Neural cell (in vitro differentiated cells): ENCODE results near the gene ADAMTS4. TPM values are rescaled to one million over a fixed set of nuclear protein-coding genes. Genes with fewer than 3 reads are reported as not detected.

Source experiments
- H2AFZ ChIP-seq: fragments of 200-600, 300-800 bp; sonication (generic), shearing (Covaris generic); 2 replicates; pipeline ENCODE4 v1.6.0; 2014; ENCODE audit warnings: low read depth, mild to moderate bottlenecking, antibody characterized with exemption, low read length, moderate library complexity
- H3F3A ChIP-seq: fragments of 200-600 bp; shearing (Covaris generic); 2 replicates; pipeline ENCODE4 v1.6.1; 2016; ENCODE audit warnings: mild to moderate bottlenecking, moderate library complexity, mixed read lengths, antibody characterized with exemption, low read length; ENCODE audit not compliant: insufficient read depth, poor library complexity, severe bottlenecking
- H3K27ac ChIP-seq: fragments of 200-600, 300-800 bp; sonication (generic), shearing (Covaris generic); 2 replicates; pipeline ENCODE4 v1.5.1; 2014; ENCODE audit warnings: mild to moderate bottlenecking, low read length, moderate library complexity
- H3K27me3 ChIP-seq: fragments of 300-800, 200-600 bp; sonication (generic), shearing (Covaris generic); 2 replicates; pipeline ENCODE4 v1.6.0; 2014; ENCODE audit warnings: mild to moderate bottlenecking, low read depth, low read length, moderate library complexity; ENCODE audit not compliant: insufficient read depth
- H3K36me3 ChIP-seq: fragments of 300-800, 200-600 bp; sonication (generic), shearing (Covaris generic); 2 replicates; pipeline ENCODE4 v1.5.1; 2014; ENCODE audit warnings: mild to moderate bottlenecking, antibody characterized with exemption, low read length, moderate library complexity; ENCODE audit not compliant: insufficient read depth
- H3K4me2 ChIP-seq: fragments of 300-800, 200-600 bp; sonication (generic), shearing (Covaris generic); 2 replicates; pipeline ENCODE4 v1.6.0; 2014; ENCODE audit warnings: mild to moderate bottlenecking, low read length
- H3K4me3 ChIP-seq: fragments of 300-800, 200-600 bp; sonication (generic), shearing (Covaris generic); 2 replicates; pipeline ENCODE4 v1.5.1; 2014; ENCODE audit warnings: mild to moderate bottlenecking, low read length, moderate library complexity
- H3K79me2 ChIP-seq: fragments of 200-600 bp; shearing (Covaris generic); replicated peaks from 2 replicates; pipeline ENCODE4 v1.6.0; 2014; ENCODE audit warnings: mild to moderate bottlenecking, low read length, moderate library complexity; ENCODE audit not compliant: insufficient read depth
- H3K9ac ChIP-seq: fragments of 300-800, 200-600 bp; sonication (generic), shearing (Covaris generic); 2 replicates; pipeline ENCODE4 v1.6.1; 2016; ENCODE audit warnings: mild to moderate bottlenecking, low read length, mixed read lengths
- H3K9me2 ChIP-seq: fragments of 200-600 bp; shearing (Covaris generic); 2 replicates; pipeline ENCODE4 v1.6.1; 2016; ENCODE audit warnings: mild to moderate bottlenecking, low read length, mixed read lengths; ENCODE audit not compliant: insufficient read depth
- H3K9me3 ChIP-seq: fragments of 200-600, 300-800 bp; sonication (generic), shearing (Covaris generic); 2 replicates; pipeline ENCODE4 v1.6.1; 2016; ENCODE audit warnings: mild to moderate bottlenecking, mixed run types, low read length, moderate library complexity, mixed read lengths
- H4K20me1 ChIP-seq: fragments of 200-600 bp; shearing (Covaris generic); 2 replicates; pipeline ENCODE4 v1.6.1; 2016; ENCODE audit warnings: mild to moderate bottlenecking, mixed run types; ENCODE audit not compliant: insufficient read depth
- CTCF ChIP-seq: fragments of 450-650 bp; IDR thresholded peaks from 2 replicates; pipeline ENCODE4 v1.5.1; 2014; ENCODE audit warnings: antibody characterized with exemption, mild to moderate bottlenecking, moderate library complexity; ENCODE audit not compliant: poor library complexity, severe bottlenecking
- EP300 ChIP-seq: fragments of 450-650 bp; conservative IDR thresholded peaks from 2 replicates; pipeline ENCODE4 v1.6.1; 2014; ENCODE audit warnings: antibody characterized with exemption, mild to moderate bottlenecking, moderate library complexity; ENCODE audit not compliant: poor library complexity, severe bottlenecking
- EZH2 ChIP-seq: fragments of 200-600, 300-800 bp; shearing (Covaris generic), sonication (generic); IDR thresholded peaks from 2 replicates; pipeline ENCODE4 v1.6.1; 2014; ENCODE audit warnings: antibody characterized with exemption, low read length, borderline replicate concordance, mild to moderate bottlenecking; ENCODE audit not compliant: insufficient read depth, poor library complexity, severe bottlenecking
- MXI1 ChIP-seq: fragments of 450-650 bp; conservative IDR thresholded peaks from 2 replicates; pipeline ENCODE4 v1.6.1; 2014; ENCODE audit warnings: antibody characterized with exemption, mild to moderate bottlenecking; ENCODE audit not compliant: poor library complexity, severe bottlenecking
- POLR2AphosphoS5 ChIP-seq: IDR thresholded peaks from 2 replicates; pipeline ENCODE4 v1.6.1; 2012
- RAD21 ChIP-seq: fragments of 450-650 bp; conservative IDR thresholded peaks from 2 replicates; pipeline ENCODE4 v1.6.1; 2014; ENCODE audit warnings: antibody characterized with exemption, mild to moderate bottlenecking, moderate library complexity
- SMC3 ChIP-seq: fragments of 450-650 bp; conservative IDR thresholded peaks from 2 replicates; pipeline ENCODE4 v1.6.1; 2014; ENCODE audit warnings: antibody characterized with exemption, mild to moderate bottlenecking, moderate library complexity; ENCODE audit not compliant: poor library complexity
- TAF1 ChIP-seq: IDR thresholded peaks from 2 replicates; pipeline ENCODE4 v1.6.1; 2012; ENCODE audit warnings: low read depth
- polyA plus RNA-seq: library from polyadenylated mRNA; depleted of rRNA; stranded (reverse); fragments of >200 nt; gene quantifications from 2 replicates; pipeline ENCODE4 v1.2.3, GENCODE V29; 2014
- TF ChIP-seq, protein P1 (sequence below): IDR thresholded peaks from 2 replicates; pipeline ENCODE4 v1.6.1; 2012; ENCODE audit warnings: borderline replicate concordance

The ADAMTS4 gene
- polyA plus RNA-seq, 1 donor from 2014 or later: 0.04 TPM

DNA sequence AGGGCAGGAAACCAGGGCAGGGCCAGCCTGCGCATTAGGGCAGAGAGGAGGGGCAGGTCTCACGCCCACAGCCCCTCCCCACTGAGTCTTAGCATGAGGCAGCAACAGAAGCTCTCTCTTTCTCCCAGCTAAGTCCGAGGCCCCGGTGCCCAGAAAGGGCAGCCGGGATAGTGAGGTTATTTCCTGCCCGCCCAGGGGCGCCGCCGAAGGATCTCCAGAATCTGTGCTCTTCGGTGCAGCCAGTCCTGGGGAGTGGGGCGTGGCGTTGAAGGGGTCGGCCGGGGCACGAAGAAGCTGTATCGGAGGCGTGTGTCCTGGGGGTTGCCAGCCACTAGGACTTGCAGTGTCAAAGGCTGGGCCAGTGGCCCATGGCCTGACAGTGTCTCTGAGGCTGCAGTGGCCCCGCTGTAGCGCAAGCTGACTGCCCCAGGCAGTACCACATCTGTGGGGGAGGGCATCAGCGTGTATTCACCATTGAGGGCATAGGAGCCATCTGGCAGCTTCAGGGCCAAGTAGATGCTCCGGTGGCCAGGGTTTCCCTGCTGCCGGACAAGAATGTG, 7.8 kb downstream of the ADAMTS4 start:
- no peak overlapping the region for H3K4me3 ChIP-seq
- H4K20me1 ChIP-seq: no peaks in the 10 kb centered on the region
- TF ChIP-seq POLR2AphosphoS5 (no peak), MXI1 (no peak), CTCF (no peak), EZH2 (no peak), TAF1 (no peak), RAD21 (no peak), SMC3 (no peak), EP300 (no peak)
- TF ChIP-seq, protein P1, sequence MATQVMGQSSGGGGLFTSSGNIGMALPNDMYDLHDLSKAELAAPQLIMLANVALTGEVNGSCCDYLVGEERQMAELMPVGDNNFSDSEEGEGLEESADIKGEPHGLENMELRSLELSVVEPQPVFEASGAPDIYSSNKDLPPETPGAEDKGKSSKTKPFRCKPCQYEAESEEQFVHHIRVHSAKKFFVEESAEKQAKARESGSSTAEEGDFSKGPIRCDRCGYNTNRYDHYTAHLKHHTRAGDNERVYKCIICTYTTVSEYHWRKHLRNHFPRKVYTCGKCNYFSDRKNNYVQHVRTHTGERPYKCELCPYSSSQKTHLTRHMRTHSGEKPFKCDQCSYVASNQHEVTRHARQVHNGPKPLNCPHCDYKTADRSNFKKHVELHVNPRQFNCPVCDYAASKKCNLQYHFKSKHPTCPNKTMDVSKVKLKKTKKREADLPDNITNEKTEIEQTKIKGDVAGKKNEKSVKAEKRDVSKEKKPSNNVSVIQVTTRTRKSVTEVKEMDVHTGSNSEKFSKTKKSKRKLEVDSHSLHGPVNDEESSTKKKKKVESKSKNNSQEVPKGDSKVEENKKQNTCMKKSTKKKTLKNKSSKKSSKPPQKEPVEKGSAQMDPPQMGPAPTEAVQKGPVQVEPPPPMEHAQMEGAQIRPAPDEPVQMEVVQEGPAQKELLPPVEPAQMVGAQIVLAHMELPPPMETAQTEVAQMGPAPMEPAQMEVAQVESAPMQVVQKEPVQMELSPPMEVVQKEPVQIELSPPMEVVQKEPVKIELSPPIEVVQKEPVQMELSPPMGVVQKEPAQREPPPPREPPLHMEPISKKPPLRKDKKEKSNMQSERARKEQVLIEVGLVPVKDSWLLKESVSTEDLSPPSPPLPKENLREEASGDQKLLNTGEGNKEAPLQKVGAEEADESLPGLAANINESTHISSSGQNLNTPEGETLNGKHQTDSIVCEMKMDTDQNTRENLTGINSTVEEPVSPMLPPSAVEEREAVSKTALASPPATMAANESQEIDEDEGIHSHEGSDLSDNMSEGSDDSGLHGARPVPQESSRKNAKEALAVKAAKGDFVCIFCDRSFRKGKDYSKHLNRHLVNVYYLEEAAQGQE: no peak
- H3K9ac ChIP-seq: no peak overlapping the region
- H3K9me3 ChIP-seq: no peaks in the 10 kb centered on the region
- no peaks in the 10 kb centered on the region for H3K9me2 ChIP-seq
- H3K79me2 ChIP-seq: no peaks in the 10 kb centered on the region
- H3K27me3 ChIP-seq: no peaks in the 10 kb centered on the region
- H3K27ac ChIP-seq: no peak overlapping the region
- no peak overlapping the region for H2AFZ ChIP-seq
- no peaks in the 10 kb centered on the region for H3F3A ChIP-seq
- no peak overlapping the region for H3K4me2 ChIP-seq
- H3K36me3 ChIP-seq: no peaks in the 10 kb centered on the region

- H3K27ac ChIP-seq: no peak overlapping the region
- H3K79me2 ChIP-seq: no peaks in the 10 kb centered on the region
- H3K9me2 ChIP-seq: no peaks in the 10 kb centered on the region
These were observed 9.8 kb downstream of the ADAMTS4 start for GRCh38 chr1:161189036-161189435.

More at GRCh38 chr1:161189036-161189435, 9.8 kb downstream of the ADAMTS4 start:
- Histone ChIP-seq H3F3A (no peaks in the 10 kb centered on the region), H2AFZ (no peak overlapping the region), H3K27me3 (no peaks in the 10 kb centered on the region), H3K9me3 (no peaks in the 10 kb centered on the region), H3K36me3 (no peaks in the 10 kb centered on the region), H3K4me3 (no peak overlapping the region), H4K20me1 (no peaks in the 10 kb centered on the region), H3K9ac (no peak overlapping the region), H3K4me2 (no peak overlapping the region)
- TF ChIP-seq MXI1: no peak
- TF ChIP-seq, protein P1: no peak
- no peak for TF ChIP-seq POLR2AphosphoS5
- TF ChIP-seq CTCF: no peak
- no peak for TF ChIP-seq SMC3
